Measurements from ENCODE around the gene ROBO3.

ROBO3 gene, protein sequence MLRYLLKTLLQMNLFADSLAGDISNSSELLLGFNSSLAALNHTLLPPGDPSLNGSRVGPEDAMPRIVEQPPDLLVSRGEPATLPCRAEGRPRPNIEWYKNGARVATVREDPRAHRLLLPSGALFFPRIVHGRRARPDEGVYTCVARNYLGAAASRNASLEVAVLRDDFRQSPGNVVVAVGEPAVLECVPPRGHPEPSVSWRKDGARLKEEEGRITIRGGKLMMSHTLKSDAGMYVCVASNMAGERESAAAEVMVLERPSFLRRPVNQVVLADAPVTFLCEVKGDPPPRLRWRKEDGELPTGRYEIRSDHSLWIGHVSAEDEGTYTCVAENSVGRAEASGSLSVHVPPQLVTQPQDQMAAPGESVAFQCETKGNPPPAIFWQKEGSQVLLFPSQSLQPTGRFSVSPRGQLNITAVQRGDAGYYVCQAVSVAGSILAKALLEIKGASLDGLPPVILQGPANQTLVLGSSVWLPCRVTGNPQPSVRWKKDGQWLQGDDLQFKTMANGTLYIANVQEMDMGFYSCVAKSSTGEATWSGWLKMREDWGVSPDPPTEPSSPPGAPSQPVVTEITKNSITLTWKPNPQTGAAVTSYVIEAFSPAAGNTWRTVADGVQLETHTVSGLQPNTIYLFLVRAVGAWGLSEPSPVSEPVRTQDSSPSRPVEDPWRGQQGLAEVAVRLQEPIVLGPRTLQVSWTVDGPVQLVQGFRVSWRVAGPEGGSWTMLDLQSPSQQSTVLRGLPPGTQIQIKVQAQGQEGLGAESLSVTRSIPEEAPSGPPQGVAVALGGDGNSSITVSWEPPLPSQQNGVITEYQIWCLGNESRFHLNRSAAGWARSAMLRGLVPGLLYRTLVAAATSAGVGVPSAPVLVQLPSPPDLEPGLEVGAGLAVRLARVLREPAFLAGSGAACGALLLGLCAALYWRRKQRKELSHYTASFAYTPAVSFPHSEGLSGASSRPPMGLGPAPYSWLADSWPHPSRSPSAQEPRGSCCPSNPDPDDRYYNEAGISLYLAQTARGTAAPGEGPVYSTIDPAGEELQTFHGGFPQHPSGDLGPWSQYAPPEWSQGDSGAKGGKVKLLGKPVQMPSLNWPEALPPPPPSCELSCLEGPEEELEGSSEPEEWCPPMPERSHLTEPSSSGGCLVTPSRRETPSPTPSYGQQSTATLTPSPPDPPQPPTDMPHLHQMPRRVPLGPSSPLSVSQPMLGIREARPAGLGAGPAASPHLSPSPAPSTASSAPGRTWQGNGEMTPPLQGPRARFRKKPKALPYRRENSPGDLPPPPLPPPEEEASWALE (N-terminal part only)
- total RNA-seq: 4.6 to 7.7 (median 6.9) reads per million in 4 experiments

DNA sequence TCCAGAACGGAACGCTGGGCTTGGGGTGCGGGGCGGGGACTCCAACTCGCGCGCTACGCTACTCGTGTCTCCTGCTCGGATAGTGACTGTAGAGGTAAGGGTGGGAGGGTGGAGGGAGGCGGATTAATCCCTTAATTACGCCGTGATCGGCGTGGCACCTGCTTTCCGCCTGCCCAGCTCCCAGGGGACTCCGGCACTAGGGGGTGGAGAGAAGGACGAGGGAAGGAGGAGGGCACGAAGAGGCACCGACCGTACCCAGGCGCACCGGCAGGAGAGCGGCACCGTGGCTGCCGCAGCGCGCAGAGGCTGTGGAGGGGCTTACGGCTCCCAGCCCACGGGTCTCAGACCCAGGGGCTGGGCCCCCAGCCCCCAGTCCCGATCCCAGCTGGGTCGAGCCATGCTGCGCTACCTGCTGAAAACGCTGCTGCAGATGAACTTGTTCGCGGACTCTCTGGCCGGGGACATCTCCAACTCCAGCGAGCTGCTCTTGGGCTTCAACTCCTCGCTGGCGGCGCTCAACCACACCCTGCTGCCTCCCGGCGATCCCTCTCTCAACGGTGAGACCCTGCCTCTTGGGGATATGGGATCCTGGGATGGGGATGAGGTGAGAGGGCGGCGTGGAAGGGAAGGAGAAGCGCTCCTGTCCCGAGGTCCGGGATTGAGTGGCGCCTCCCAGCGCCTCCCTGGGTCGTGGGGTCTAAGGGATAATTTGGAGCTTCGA is at the start of gene ROBO3:
TSS of gene ROBO3 (plus strand) at position 252 of the 721 bp plus-strand sequence. CDS start at position 398, 146 bp downstream.
- DNase-seq: no peak

DNA sequence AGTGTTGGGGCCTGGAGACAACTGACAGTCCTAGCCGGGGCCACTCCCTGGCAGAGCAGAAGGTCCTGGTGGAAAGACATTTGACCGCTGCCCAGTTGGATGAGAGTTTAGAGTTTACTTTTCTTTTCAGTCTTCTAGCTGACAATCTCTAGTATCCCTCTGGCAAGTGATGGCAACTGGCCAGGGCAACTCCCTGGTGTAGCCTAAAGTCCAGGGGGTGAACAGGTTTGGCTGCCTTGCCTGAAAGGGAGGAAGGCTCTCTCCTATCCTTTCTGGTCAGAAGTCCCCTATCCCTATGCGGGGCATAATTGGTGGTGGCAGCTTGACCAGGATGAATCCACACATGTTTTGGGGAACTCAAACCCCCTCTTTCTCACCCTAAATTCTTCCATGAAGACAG is 48.2 kb upstream of the ROBO3 start:
- no peak for DNase-seq

DNA sequence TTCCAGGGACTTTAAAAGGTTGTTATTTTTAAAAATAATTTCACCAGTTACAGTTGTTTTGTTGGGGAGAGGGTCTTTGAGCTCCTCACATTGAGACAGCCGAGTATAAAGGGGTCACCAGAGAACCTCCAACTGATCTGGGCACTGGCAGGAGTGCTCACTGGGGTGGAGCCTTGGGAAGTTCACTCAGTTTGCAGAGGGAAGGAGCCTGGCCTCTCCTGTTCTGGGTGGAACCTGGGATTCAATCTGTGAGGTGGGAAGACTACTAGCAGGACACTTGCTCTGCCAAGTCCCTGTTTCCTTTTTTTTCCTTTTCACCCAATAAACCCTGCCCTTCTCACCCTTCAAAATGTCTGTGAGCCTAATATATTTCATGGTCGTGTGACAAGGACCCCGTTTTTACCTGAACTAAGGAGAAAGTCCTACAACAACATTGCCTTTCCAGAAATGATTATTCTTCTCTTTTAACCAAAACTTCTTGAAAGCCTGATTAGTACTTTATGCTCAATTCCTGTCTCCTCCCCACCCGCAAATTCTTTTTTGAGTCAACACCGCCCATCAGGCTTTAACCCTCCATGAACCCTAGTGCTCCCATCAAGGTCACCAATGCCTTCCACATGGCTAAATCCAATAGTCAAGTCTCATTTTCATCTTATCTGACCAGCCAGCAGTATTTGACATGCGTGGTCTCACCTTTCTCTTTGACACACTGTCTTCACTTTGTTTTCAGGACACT is 43.1 kb upstream of the ROBO3 start:
- no peak for DNase-seq

DNA sequence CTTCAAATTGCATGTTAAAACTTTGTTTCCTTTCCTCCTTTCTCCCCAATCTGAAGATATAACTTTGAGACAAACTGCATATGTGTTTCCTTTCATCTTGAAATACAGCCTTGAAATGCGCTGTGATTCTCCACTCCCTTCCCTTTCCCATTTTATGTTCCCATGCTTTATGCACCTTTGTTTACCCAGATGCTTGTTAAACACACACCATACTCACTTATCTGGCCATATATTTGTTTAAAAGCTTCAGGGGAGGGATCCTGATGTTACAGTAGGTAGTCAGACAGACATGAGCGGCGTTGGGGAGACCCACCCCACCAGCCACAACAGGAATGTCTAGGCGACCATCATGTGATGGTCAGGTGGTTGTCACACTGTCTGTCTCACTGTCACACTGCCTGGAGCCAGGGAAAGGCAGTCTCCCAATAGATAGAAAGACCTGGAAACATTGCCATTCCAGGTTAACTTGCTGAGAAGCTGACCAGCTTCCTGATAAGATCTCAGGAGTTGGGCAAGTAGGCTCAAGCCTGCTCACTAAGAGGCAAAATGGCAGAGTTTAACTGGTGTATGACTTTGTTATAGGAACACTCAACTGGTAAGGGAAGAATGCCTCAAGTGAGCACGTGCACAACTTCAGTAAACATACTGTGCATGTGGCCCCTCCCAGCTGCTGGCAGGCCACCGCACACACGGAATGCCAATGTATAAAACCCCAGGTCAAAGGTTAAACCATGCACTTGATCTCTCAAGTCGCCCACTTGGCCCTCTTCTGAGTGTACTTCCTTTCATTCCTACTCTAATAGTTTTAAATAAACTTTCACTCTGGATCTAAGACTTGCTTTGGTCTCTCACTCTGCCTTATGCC is 41.5 kb upstream of the ROBO3 start:
- no peak for DNase-seq

DNA sequence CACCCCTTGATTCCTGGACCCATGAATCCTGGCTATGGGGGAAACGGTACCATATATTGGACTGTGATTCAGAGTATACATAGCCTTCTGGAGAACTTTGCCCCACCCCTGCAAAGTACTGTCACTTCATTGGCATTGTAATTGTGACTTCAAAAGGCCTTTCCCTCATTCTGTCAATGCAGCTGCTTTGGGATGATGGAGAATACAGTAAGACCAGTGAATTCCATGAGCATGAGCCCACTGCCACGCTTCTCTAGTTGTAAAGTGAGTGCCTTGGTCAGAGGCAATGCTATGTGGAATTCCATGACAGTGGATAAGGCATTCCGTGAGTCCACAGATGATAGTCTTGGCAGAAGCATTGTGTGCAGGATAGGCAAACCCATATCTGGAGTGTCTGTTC is 39.4 kb upstream of the ROBO3 start:
- no peak for DNase-seq

DNA sequence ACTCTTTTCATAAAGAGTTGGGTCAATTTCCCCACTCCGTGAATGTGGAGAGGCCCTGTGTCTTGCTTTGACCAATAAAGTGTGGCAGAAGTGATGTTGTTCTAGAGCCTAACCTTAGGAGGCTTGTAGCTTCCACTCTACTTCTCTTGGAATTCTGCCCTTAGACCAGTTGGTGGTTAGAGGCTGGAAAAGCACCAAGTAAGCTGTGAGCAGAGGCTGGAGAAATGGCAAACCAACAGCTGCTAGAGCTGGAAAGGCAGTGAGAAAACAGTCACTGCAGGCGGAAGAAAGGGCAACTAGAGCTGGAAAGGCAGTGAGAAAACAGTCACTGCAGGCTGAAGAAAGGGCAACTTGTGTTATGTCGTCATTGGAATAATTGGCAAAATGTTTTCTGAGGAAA is 35.2 kb upstream of the ROBO3 start:
- no peak for DNase-seq

DNA sequence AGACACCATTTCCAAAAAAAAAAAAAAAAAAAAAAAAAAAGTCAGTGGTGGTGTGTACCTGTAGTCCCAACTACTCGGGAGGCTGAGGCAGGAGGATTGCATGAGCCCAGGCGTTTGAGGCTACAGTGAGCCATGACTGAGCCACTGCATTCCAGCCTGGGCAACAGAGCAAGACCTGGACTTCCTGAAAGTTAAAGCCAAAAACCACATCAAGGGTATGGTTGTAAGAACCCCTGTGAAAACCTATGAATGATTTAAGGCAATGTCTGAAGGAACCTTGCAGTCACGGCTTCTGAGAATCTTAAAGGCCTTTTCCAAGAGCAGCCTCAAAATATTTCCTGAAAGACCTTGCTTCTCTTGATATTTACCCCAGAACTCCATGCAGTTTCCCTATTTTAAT is 34.5 kb upstream of the ROBO3 start:
- DNase-seq: no peak

DNA sequence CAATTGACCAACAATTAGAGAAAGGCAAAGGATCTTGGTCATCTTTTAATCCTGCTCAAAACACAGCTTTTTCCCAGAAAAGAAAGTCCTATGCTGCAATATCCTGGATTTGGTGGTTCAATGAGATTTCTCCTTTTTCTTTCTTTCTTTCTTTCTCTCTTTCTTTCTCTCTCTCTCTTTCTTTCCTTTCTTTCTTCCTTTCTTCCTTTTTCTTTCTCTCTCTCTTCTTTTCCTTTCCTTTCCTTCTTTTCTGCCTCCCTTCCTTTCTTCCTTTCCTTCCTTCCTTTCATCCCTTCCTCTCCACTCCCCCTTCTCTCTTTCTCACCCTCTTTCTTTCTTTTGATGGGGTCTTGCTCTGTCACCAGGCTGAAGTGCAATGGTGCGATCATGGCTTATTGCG is 33.3 kb upstream of the ROBO3 start:
- DNase-seq: no peak

DNA sequence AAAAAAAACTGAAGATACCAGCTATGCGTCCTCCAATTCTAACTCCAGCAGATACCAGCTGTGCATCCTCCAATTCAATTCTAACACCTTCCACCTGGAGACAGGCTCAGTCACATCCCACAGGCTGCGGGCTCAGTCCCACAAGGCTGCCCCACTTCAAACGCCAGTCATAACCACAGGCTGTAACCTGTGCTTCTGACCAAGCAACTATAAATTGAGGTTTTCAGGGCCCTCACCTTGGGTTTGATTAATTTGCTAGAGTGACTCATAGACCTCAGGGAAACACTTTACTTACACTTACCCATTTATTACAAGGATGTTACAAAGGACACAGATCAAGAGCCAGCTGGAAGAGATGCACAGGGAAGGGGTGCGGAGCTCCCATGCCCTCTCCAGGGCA is 32.7 kb upstream of the ROBO3 start:
- DNase-seq: no peak

DNA sequence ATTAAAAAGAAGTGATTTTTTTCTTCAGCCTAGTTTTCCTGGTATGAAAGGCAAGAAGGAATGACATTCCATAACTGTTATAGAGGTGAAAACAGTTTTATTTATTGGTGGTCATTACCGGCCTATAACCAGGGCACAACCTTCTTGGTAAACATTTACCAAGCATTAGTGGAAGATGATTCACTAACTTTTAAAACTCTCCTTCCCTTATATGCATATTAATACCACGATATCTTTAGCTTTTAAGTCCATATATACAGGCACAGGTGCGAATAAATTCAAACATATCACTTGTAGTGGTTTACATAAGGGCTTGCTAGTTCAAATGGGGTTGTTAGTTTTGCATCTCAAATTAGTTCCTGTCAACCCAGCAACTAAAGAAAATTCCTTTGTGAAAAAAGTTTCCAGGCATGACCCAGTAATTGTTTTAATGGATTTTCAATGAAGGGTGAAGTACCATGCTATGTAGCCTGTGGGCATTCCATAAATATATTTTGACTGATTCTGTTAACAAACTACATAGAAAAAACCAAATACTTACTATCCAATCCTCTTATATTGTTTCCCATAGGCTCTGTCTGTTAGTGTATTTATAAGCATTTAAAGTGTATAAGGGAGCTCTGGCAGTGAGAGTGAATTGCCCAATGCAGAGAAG is 30.6 kb upstream of the ROBO3 start:
- DNase-seq: no peak

DNA sequence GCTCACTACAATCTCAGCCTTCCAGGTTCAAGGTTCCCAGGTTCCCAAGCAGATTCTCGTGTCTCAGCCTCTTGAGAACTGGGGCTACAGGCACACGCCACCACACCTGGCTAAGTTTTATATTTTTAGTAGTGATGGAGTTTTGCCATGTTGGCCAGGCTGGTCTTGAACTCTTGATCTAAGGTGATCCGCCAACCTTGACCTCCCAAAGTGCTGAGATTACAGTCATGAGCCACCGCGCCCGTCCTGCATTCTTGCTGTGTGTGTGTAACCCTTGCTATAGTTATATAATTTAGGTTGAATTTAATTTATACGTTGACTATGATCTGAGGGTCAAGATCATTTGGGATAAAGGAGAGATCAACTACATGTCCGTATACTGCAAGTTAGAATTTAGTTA is 29.3 kb upstream of the ROBO3 start:
- DNase-seq: no peak

DNA sequence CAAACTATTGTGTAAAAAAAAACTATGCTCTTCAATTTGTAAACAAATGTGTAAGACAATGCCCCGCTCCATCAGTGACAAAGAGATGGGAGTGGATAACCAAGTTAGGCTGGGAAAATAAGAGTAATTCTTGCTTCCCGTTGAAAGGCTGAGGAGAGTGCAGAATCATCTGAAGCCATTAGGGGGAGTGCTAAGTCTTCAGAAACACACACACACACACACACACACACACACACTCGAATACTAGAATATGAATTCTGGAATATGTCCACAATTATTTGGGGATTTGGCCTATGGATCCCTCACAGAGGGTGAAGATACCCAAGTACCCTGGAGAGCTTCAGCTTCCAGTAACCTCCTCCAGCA is 27.8 kb upstream of the ROBO3 start:
- no peak for DNase-seq

DNA sequence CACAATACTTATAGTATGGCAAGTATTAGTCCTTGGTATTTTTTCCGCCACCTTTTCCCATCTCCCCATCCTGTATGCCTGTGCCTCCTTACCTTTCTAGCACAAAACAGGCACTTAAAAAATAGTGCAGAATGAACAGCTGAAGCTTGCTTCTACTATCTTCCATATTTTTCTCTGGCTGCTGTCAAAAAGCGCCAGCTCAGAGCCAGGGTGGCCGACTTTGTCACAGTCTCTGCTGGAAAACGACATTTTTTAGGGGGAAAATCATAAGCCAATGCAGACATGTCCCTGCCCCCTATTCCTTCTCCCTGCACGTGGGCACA is 26.5 kb upstream of the ROBO3 start:
- DNase-seq: no peak

DNA sequence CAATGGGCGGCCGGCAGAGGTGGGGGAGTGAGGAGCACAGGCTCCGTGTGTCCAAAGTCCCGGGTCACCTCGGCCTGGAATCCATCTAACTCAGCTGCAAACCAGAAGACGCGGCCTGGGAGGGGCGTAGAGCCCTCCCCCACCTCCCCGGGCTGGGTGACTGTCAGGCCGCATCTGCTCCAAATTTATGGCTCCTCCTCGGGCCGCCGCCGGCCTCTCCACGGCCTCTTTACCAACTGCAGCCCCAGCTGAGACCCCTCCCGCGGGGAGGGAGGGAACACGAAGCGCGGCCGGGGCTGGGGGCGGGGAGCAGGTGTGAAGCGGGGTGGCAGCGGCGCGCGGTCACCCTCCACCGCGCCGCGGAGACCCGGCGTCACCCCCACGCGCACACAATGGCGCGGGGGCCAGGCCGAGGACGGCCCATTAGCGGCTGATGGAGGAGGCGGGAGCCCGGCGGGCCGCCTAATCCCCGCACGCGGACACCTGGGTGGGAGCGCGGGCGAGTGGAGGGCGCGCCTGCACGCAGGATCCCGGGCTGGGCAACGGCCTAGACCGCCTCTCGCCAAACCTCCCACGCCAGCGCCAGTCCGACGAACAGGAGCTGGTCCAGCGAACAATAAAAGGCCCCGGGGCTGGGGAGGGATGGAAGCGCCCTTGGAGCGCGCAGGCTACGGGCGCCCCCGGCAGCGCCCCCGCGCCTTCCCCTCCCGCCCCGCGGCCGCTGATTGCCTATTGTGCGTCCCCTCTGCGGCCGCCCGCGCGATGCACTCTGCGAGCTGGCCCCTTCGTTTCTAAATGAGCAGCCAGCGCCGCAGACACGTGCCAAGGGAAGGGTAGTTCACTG is 25.9 kb upstream of the ROBO3 start:
- no peak for DNase-seq

DNA sequence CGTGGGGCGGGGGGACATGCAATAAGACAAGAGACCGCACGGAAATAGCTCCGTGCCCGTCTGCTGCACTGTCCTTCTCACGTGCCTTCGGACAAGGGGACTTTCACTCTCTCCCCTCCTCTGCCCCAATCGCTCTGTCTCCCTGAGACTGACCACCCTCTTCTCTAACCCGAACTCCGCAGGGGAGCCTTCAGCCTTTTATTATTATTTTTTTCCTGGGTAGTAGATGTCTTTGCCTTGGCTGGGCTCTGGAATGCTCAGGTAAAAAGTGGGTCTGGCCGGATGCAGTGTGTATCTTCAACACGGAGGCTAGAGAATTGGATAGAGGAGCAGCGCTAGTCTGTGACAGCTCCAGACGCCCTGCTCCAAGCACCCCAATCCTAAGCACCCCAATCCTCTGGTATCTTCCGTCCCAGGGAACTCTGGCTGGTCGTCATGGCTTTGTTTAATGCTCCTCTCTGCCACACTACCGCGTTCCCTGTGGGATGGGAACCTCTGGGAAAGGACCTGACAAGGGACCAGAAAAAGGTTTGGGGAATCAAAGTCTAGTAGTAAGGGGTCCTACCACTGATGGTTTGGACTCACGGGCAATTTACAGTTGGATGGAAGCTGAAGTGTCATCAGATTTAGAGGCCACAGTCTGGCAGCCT is 25.1 kb upstream of the ROBO3 start:
- DNase-seq: no peak

DNA sequence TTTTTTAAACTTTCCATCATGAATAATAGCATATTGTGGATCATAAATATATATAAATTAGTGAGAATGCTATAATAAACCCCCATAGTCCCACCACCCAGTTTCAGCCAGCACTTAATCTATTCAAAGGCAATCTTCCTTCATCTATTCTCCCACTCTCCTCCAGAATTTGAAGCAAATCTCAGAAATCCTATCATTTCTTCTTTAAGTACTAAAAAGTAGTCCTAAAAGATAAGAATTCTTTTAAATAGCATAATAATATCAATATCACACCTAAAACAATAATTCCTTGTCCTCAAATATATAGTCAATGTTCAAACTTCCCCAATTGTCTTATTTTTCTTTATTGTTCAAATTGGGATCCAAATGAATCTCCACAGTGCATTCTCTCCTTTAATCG is 24.6 kb upstream of the ROBO3 start:
- DNase-seq: no peak

DNA sequence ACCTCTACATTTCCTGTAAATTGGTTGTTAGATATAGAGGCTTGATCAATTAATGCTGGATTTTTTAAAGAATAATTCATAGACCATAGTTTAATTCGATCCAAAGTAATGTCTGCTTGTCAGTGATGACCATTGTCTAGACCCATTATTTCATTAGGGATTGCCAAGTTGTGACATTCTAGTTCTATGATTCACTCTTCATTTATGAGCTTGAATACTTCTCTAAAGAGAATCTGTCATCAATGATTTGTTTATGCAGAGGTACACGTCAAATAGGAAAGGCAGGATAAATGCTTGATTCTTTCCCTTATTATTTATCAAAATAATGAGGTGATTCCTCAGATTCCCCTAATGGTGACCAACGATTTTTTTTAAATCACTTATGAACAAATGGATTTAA is 24.0 kb upstream of the ROBO3 start:
- DNase-seq: no peak

DNA sequence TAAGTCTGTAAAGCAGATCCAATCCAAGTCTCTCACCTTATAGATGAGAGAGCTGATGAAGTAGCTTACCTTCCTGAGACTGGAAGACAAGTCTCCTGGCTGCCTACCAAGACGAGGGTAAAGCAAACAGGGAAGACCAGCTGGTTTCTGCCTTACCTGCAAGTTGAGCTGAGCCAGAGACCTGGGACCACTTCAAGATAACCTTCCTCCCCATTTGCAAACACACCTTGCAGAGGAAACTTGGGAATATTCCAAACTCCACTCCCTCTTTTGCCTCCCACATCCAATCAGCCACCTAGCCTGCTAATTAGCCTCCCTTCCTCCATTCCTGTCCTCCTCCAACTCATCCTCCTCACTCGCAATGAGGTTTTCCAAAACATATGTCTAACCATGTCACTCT is 23.4 kb upstream of the ROBO3 start:
- DNase-seq: no peak

DNA sequence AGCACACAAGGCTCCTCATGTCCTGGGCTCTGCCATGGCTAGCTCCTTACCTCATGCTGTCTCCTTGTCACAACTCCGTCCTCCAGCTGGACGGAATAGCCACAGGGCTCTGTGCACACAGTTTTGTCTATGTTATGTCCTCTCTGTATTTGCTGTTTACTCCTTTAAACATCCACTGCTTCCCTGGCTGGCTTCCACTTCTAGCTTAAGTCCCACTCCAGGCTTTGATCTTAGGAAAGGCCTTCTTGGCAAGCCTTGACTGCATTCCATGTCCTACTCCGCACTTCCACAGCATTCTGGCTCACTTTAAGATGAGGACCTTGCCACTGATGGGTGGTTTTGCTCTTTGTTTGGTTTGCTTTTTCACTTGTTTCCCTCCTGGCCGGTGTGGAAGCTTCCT is 22.9 kb upstream of the ROBO3 start:
- DNase-seq: no peak
